Body of pancreas (tissue), 4 donors: ENCODE measurements around the gene PALMD. TPM values are rescaled to one million over a fixed set of nuclear protein-coding genes. Genes with fewer than 3 reads are reported as not detected.

ENCODE experiments used
- ATAC-seq: fragments of 150-250 bp; one replicate; pipeline ENCODE4 v1.9.1; 2016
- DNase-seq, 4 donors: peaks; one replicate each; pipeline ENCODE4 v3.0.0-alpha.2; 2019
- H3K27ac ChIP-seq, 4 donors: fragments of 200-600 bp; sonication (generic); 1 replicate in 3 of 4; 2 replicates in 1 of 4; pipeline versions ENCODE4 v1.5.1 to v1.6.1; 2016 to 2019; ENCODE audit warnings: mild to moderate bottlenecking in 1 of 4, mixed read lengths in 1 of 4, moderate library complexity in 1 of 4
- H3K27me3 ChIP-seq, 2 donors: fragments of 200-600 bp; sonication (generic); one replicate each; pipeline ENCODE4 v1.6.0; 2016; ENCODE audit warnings: mild to moderate bottlenecking in 1 of 2
- H3K36me3 ChIP-seq, 2 donors: fragments of 200-600 bp; sonication (generic); replicated peaks in 1 of 2; 2 replicates each; pipeline ENCODE4 v1.5.1; 2016; ENCODE audit warnings: low read depth in 2 of 2; ENCODE audit not compliant: insufficient read depth in 1 of 2
- H3K4me1 ChIP-seq: fragments of 200-600 bp; sonication (generic); one replicate; pipeline ENCODE4 v1.6.0; 2016
- H3K4me3 ChIP-seq, 2 donors: fragments of 200-600 bp; sonication (generic); 1 replicate in 1 of 2; 2 replicates in 1 of 2; pipeline ENCODE4 v1.5.1; 2016 to 2019
- H3K9me3 ChIP-seq, 3 donors: fragments of 200-600 bp; sonication (generic); 1 replicate in 2 of 3; 2 replicates in 1 of 3; pipeline ENCODE4 v1.5.1; 2016
- CTCF ChIP-seq, 7 experiments: fragments of 450-650 bp in 4 of 7; fragments of 200-600 bp in 3 of 7; sonication (generic) in 3 of 7; IDR thresholded peaks; one replicate each; pipeline ENCODE4 v1.5.1; 2016 to 2019; ENCODE audit warnings: antibody characterized with exemption in 7 of 7
- POLR2A ChIP-seq, 3 donors: fragments of 450-650 bp; IDR thresholded peaks; one replicate each; pipeline ENCODE4 v1.6.1; 2016; ENCODE audit warnings: antibody characterized with exemption in 3 of 3, mild to moderate bottlenecking in 2 of 3
- WGBS, 2 donors: methylation state at CpG; one replicate each; pipeline ENCODE4 v1.1.5; 2017; 5-methylcytosine and 5-hydroxymethylcytosine counted together
- intact Hi-C: fragments of 100-400 bp; cut with DNase I; formaldehyde crosslinking; loops from one replicate; pipeline ENCODE4 v1.15.1; 2023
- total RNA-seq, 2 donors: library from RNA; depleted of rRNA; stranded (reverse); fragments of >200 nt; gene quantifications; one replicate each; pipeline ENCODE4 v1.1.0, GENCODE V29; 2016

Gene PALMD
- total RNA-seq, 2 donors from 2014 or later = 8.0 to 13.5 TPM

GRCh38 chr1:99606306-99606705 is 39.6 kb upstream of the PALMD start:
- WGBS, 2 donors = 69 to 73% methylated on average over 2 of the region's 2 CpGs
- TF ChIP-seq POLR2A (IDR thresholded peaks at IDR 0.05) = no peak
- Histone ChIP-seq H3K9me3 (no peaks in the 10 kb centered on the region), H3K27ac (no peak overlapping the region), H3K36me3 (no peaks in the 10 kb centered on the region), H3K4me3 (no peak overlapping the region), H3K27me3 (no peaks in the 10 kb centered on the region), H3K4me1 (peaks cover 3% of the 10 kb centered on the region)
- no peak for ATAC-seq
- intact Hi-C loops = no loop called here
- no peak for DNase-seq

- DNase-seq (no peak), ATAC-seq (no peak)
- Histone ChIP-seq H3K9me3 (no peaks in the 10 kb centered on the region), H3K27ac (no peak overlapping the region), H3K27me3 (no peaks in the 10 kb centered on the region), H3K36me3 (no peaks in the 10 kb centered on the region), H3K4me1 (peaks cover 3% of the 10 kb centered on the region), H3K4me3 (no peak overlapping the region)
- 85 to 91% methylated on average over 1 of the region's 1 CpG for WGBS, 2 donors
- intact Hi-C loops = no loop called here
- TF ChIP-seq POLR2A (IDR thresholded peaks at IDR 0.05) (no peak), CTCF (IDR thresholded peaks at IDR 0.05) (no peak)
Measured at GRCh38 chr1:99607590-99607989, 38.3 kb upstream of the PALMD start.

GRCh38 chr1:99608058-99608457 is 37.9 kb upstream of the PALMD start:
- DNase-seq (no peak), ATAC-seq (no peak)
- 45 to 54% methylated on average over 2 of the region's 2 CpGs for WGBS, 2 donors
- Histone ChIP-seq H3K4me1 (peaks cover 3% of the 10 kb centered on the region), H3K27ac (no peak overlapping the region), H3K36me3 (no peaks in the 10 kb centered on the region), H3K4me3 (no peak overlapping the region), H3K27me3 (no peaks in the 10 kb centered on the region), H3K9me3 (no peaks in the 10 kb centered on the region)
- TF ChIP-seq POLR2A (IDR thresholded peaks at IDR 0.05) (no peak), CTCF (IDR thresholded peaks at IDR 0.05) (no peak)
- intact Hi-C loops = no loop called here

GRCh38 chr1:99613716-99614115 is 32.2 kb upstream of the PALMD start:
- TF ChIP-seq CTCF (IDR thresholded peaks at IDR 0.05) (no peak), POLR2A (IDR thresholded peaks at IDR 0.05) (no peak)
- DNase-seq (no peak), ATAC-seq (no peak)
- Histone ChIP-seq H3K4me1 (no peaks in the 10 kb centered on the region), H3K27ac (no peak overlapping the region), H3K4me3 (no peak overlapping the region), H3K36me3 (no peaks in the 10 kb centered on the region), H3K27me3 (no peaks in the 10 kb centered on the region), H3K9me3 (no peaks in the 10 kb centered on the region)
- intact Hi-C loops = no loop called here
- whole genome bisulfite sequencing, 2 donors = 36 to 50% methylated on average over 2 of the region's 2 CpGs

- Histone ChIP-seq H3K9me3 (no peaks in the 10 kb centered on the region), H3K4me3 (no peak overlapping the region), H3K27ac (no peak overlapping the region), H3K27me3 (no peaks in the 10 kb centered on the region), H3K36me3 (no peaks in the 10 kb centered on the region), H3K4me1 (no peaks in the 10 kb centered on the region)
- ATAC-seq (no peak), DNase-seq (no peak)
- intact Hi-C loops = no loop called here
- TF ChIP-seq CTCF (IDR thresholded peaks at IDR 0.05) (no peak), POLR2A (IDR thresholded peaks at IDR 0.05) (no peak)
Measured at GRCh38 chr1:99614728-99615127, 31.2 kb upstream of the PALMD start.
